Activated CD4-positive, CD25-positive, alpha-beta regulatory T cell treated with anti-CD3 and anti-CD28 coated beads, Interleukin-2, amount 50 U/mL, for 16 hours (primary cell): Measurements from ENCODE around the gene CBLC.

Source experiments
- DNase-seq: peaks from one replicate; pipeline ENCODE4 v3.0.0-alpha.2; 2020; ENCODE audit warnings: low read depth, low spot score

CBLC gene

GRCh38 chr19:44777715-44778347 is at the start of gene CBLC:
CBLC (plus strand) TSS chr19:44777890; CDS start chr19:44777932, 42 bp downstream.
- no peak for DNase-seq

GRCh38 chr19:44728178-44728577 is 49.5 kb upstream of the CBLC start:
- DNase-seq = no peak

- DNase-seq = no peak
These were observed 48.1 kb upstream of the CBLC start for GRCh38 chr19:44729516-44730033.

GRCh38 chr19:44731081-44731480 is 46.6 kb upstream of the CBLC start:
- DNase-seq = no peak

GRCh38 chr19:44731622-44732021 is 46.1 kb upstream of the CBLC start:
- DNase-seq = no peak

- DNase-seq = no peak
These were observed 45.3 kb upstream of the CBLC start for GRCh38 chr19:44732235-44733014.

- no peak for DNase-seq
These were observed 43.3 kb upstream of the CBLC start for GRCh38 chr19:44734357-44734756.

GRCh38 chr19:44735011-44735410 is 42.7 kb upstream of the CBLC start:
- DNase-seq = no peak

- no peak for DNase-seq
These were observed 40.2 kb upstream of the CBLC start for GRCh38 chr19:44737238-44738071.

GRCh38 chr19:44738136-44738535 is 39.6 kb upstream of the CBLC start:
- no peak for DNase-seq

GRCh38 chr19:44738603-44739558 is 38.8 kb upstream of the CBLC start:
- DNase-seq = no peak

- DNase-seq = no peak
These were observed 37.3 kb upstream of the CBLC start for GRCh38 chr19:44740351-44740824.

- no peak for DNase-seq
These were observed 36.4 kb upstream of the CBLC start for GRCh38 chr19:44741258-44741731.

- no peak for DNase-seq
These were observed 35.8 kb upstream of the CBLC start for GRCh38 chr19:44741841-44742329.

- DNase-seq = no peak
These were observed 35.2 kb upstream of the CBLC start for GRCh38 chr19:44742330-44743061.

- no peak for DNase-seq
These were observed 32.8 kb upstream of the CBLC start for GRCh38 chr19:44744871-44745332.

GRCh38 chr19:44745341-44745831 is 32.3 kb upstream of the CBLC start:
- no peak for DNase-seq

- no peak for DNase-seq
These were observed 31.6 kb upstream of the CBLC start for GRCh38 chr19:44745887-44746600.

GRCh38 chr19:44746616-44746945 is 31.1 kb upstream of the CBLC start:
- no peak for DNase-seq
